Adipocyte (in vitro differentiated cells): ENCODE measurements around the gene SLC66A1.

Source experiments
- DNase-seq: peaks from one replicate; pipeline ENCODE4 v3.0.0-alpha.2; 2015; ENCODE audit warnings: low read depth
- H3K27me3 ChIP-seq: replicated peaks from 2 replicates; pipeline ENCODE4 v1.7.0; 2013; ENCODE audit warnings: mild to moderate bottlenecking, low read length, moderate library complexity; ENCODE audit not compliant: control insufficient read depth, insufficient read depth
- H3K36me3 ChIP-seq: 2 replicates; pipeline ENCODE4 v1.7.0; 2013; ENCODE audit warnings: low read length, mild to moderate bottlenecking, moderate library complexity; ENCODE audit not compliant: control insufficient read depth, insufficient read depth, severe bottlenecking
- H3K4me1 ChIP-seq: 2 replicates; pipeline ENCODE4 v1.7.0; 2013; ENCODE audit warnings: mild to moderate bottlenecking, low read length, moderate library complexity; ENCODE audit not compliant: control insufficient read depth, insufficient read depth
- H3K4me3 ChIP-seq: 2 replicates; pipeline ENCODE4 v1.7.0; 2013; ENCODE audit warnings: mild to moderate bottlenecking, low read length, moderate library complexity
- H3K9ac ChIP-seq: 2 replicates; pipeline ENCODE4 v1.7.0; 2013; ENCODE audit warnings: mild to moderate bottlenecking, low read length, moderate library complexity
- H3K9me3 ChIP-seq: 2 replicates; pipeline ENCODE4 v1.7.0; 2013; ENCODE audit warnings: mild to moderate bottlenecking, low read length, moderate library complexity; ENCODE audit not compliant: control insufficient read depth

Gene SLC66A1

DNA sequence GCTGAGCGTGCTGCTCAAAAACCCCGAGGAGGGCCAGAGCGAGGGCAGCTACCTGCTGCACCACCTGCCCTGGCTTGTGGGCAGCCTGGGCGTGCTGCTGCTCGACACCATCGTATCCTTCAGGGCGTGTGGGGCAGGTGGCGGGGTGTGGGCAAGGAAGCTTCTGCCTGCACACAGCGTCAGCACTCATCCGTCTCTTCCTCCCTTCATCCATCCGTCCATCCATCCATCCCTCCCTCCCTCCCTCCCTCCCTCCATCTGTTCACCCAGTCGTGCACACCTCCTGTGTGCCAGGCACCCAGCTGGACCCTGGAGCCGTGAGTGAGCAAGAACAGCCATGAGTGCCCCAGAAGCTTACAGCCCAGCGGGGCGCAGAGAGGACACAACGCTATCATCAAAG, 15.2 kb downstream of the SLC66A1 start:
- H3K9ac ChIP-seq, result no peak overlapping the region
- no peaks in the 10 kb centered on the region for H3K9me3 ChIP-seq
- peaks cover 61% of the 10 kb centered on the region for H3K36me3 ChIP-seq
- H3K4me3 ChIP-seq, result no peak overlapping the region
- no peaks in the 10 kb centered on the region for H3K27me3 ChIP-seq
- no peak for DNase-seq
- no peaks in the 10 kb centered on the region for H3K4me1 ChIP-seq

DNA sequence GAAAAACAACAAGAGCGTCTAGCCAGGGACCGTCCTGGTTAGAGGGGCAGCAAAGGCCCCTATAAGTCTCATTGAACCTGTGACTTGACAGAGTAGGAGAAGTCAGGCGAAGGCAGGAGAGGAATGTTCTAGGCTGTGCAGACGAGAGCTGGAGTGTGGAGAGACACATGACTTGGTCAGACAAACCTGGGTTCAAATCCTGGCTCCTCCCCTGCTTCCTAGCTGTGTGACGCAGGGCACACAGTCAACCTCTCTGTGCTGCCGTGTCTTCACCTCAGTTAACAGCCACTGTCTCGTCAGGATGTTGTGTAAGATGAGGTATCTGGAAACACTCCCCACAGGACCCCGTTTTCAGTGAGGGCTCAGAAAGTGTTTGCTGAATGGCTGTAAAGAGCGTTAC, 15.6 kb downstream of the SLC66A1 start:
- DNase-seq, result no peak
- Histone ChIP-seq H3K27me3 (no peaks in the 10 kb centered on the region), H3K4me3 (no peak overlapping the region), H3K36me3 (peaks cover 61% of the 10 kb centered on the region), H3K9me3 (no peaks in the 10 kb centered on the region), H3K4me1 (no peaks in the 10 kb centered on the region), H3K9ac (no peak overlapping the region)

DNA sequence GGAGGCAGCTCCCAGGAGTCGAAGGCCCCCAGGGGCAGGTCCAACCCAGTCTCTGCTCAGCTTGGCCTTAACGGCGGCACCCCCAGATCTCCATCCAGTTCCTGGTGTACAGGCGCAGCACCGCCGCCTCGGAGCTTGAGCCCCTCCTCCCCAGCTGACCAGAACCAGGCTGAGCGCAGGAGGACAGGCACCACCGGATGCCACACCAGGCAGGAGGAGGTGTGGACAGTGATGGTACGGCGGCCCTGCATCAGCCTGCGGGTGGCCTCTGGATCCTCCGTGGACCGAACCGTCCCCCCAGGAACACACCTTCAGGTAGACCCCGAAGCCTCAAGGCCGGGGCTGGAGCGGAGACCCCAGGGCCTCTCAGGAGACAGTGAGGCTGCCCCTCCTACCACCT, 16.4 kb downstream of the SLC66A1 start:
- Histone ChIP-seq H3K27me3 (no peaks in the 10 kb centered on the region), H3K9ac (no peak overlapping the region), H3K4me1 (no peaks in the 10 kb centered on the region), H3K4me3 (no peak overlapping the region), H3K36me3 (peaks cover 61% of the 10 kb centered on the region), H3K9me3 (no peaks in the 10 kb centered on the region)
- no peak for DNase-seq

DNA sequence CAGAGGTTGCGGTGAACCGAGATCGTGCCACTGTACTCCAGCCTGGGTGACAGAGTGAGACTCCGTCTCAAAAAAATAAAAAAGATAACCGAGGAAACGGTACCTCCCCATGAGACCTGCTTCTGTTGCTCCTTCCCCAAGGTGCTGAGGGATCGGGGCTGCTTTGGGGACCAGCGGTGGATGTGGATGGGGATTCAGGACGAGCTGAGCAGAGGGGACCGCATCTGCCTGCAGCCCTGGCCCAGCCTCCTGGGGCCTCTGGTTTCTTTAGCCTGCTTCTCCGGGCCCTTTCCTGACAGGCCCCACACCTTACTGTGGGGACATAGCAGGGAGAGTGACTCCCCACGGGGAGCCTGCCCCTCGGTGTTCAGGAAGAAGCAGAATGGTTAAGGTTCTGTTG, 17.1 kb downstream of the SLC66A1 start:
- H3K4me3 ChIP-seq, result no peak overlapping the region
- no peaks in the 10 kb centered on the region for H3K4me1 ChIP-seq
- no peaks in the 10 kb centered on the region for H3K27me3 ChIP-seq
- no peak overlapping the region for H3K9ac ChIP-seq
- DNase-seq, result no peak
- peaks cover 54% of the 10 kb centered on the region for H3K36me3 ChIP-seq
- H3K9me3 ChIP-seq, result no peaks in the 10 kb centered on the region

DNA sequence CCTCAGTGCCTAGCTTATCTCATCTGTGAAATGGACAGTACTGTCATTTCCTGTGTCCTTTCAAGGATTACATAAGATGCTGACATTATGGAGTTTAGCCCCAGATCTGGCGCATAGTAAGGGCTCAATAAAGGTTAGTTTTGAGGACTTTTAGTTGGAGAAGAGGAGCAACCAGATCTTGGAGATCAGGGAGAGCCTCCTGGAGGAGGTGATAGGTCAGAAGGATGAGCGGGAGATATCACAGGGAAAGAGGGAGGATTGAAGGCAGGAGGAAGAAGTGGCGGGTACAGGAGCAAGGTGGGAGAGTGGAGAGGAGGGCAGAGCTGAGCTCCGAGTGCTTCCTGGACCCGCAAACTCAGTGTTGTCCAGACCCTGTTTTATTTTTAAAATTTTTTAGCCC, 17.5 kb downstream of the SLC66A1 start:
- no peak for DNase-seq
- Histone ChIP-seq H3K9ac (no peak overlapping the region), H3K36me3 (peaks cover 50% of the 10 kb centered on the region), H3K27me3 (no peaks in the 10 kb centered on the region), H3K4me3 (no peak overlapping the region), H3K9me3 (no peaks in the 10 kb centered on the region), H3K4me1 (no peaks in the 10 kb centered on the region)

DNA sequence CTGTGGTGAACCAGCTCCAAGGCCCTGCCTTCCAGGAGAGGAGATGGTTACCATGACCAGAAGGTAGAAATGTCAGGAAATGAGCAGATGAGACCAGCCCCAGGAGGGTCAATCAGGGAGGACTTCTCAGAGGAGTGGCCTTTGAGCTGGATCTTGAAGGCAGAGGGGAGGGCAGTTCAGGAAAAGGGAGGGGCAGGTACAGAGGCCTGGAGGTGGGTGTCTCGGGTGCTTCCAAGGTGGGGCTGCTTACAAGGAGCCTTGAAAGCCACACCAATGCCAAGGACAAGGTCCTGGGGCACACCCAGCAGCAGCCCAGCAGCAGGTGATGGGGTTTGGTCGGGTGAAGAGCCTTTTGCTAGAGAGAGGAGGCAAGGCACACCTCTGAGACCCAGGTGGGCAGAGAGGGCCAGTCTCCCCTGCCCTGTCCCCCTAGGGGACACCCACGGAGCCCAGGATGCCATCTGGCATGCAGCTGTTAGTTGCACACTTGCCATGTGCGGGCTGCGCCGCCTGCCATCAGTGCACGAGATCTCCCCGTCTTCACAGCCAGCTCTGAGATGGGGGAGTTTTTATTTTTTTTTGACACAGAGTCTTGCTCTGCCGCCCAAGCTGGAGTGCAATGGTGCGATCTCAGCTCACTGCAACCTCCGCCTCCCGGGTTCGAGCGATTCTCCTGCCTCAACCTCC, 18.5 kb downstream of the SLC66A1 start:
- Histone ChIP-seq H3K4me3 (no peak overlapping the region), H3K9me3 (no peaks in the 10 kb centered on the region), H3K4me1 (no peaks in the 10 kb centered on the region), H3K9ac (no peak overlapping the region), H3K27me3 (no peaks in the 10 kb centered on the region), H3K36me3 (peaks cover 42% of the 10 kb centered on the region)
- no peak for DNase-seq

DNA sequence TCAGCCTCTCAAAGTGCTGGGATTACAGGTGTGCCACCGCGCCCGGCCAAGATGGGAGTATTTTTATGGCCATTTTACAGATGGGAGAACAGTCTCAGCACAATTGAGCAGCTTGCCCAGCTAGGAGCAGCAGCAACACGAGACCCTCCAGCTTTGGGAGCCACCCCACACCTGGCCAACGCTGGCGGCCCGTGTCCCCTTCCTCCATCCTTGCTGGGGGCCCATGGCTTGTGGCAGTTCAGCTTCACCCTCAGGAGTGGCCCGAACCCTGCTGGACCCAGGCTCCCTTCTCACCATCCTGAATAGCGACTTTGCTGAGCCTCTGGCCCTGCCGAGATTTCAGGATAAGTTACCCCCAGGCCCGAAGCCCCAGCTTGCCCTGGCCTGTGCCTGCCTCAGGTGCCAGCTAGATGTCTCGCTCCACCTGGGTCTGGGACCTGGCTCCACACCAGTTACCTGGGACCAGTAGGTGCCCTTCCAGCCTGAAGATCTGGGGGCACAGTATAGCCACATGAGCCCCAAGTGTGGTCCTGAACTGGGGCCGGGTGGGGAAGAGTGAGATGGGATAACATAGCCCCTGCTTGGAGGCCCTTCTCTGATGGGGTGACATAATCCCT, 19.2 kb downstream of the SLC66A1 start:
- H3K4me1 ChIP-seq, result no peaks in the 10 kb centered on the region
- no peaks in the 10 kb centered on the region for H3K9me3 ChIP-seq
- H3K27me3 ChIP-seq, result no peaks in the 10 kb centered on the region
- DNase-seq, result no peak
- H3K36me3 ChIP-seq, result peaks cover 34% of the 10 kb centered on the region
- no peak overlapping the region for H3K9ac ChIP-seq
- H3K4me3 ChIP-seq, result no peak overlapping the region

DNA sequence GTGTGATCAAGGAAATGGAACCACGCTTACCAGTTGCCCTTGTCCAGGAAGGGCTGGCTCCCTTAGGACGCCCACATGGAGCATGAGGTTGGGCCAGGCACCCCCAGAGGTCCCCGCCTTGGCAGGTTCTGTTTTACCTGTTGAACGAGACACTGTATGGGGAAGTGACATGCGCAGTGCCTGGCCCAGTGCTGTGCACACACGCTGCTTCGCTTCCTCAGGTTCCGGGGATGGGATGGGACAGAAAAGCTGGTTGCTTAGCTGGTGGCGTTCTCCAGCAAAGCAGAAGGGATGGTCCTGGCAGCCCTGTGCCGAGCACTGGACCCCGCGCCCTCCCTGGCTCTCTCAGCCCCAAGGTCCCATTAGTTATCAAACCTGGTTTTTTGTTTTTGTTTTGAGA, 20.7 kb downstream of the SLC66A1 start:
- no peaks in the 10 kb centered on the region for H3K9me3 ChIP-seq
- H3K4me1 ChIP-seq, result no peaks in the 10 kb centered on the region
- no peaks in the 10 kb centered on the region for H3K27me3 ChIP-seq
- peaks cover 20% of the 10 kb centered on the region for H3K36me3 ChIP-seq
- H3K4me3 ChIP-seq, result no peak overlapping the region
- H3K9ac ChIP-seq, result no peak overlapping the region
- DNase-seq, result no peak

DNA sequence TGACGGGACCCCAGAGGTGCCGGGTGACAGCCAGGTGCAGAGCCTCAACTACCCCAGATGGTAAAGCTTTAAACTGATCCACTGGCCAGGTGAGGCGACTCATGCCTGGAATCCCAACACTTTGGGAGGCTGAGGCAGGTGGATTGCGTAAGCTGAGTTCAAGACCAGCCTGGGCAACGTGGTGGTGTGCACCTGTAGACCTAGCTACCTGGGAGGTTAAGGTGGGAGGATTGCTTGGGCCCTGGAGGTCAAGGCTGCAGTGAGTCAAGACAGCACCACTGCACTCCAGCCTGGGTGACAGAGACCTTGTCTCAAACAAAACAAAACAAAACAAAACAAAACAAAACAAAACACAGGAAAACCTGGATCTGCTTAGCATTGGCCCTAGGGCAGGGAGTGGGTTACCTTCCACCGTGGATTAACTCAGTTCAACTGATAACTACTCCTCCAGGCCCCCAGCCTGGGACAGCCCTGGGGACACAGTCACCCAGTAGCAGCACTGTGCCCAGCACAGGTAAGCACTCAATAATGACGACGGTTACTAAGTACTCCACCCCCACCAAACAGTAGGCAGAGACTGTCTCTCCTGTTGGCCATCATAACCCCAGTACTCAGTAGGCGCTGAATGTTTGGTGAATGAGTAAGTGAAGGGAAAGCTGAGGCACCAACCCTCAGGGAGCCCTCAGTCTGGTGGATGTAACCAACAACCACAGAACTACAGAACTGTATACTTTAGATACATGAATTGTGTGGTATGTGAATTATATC, 21.6 kb downstream of the SLC66A1 start:
- H3K36me3 ChIP-seq, result peaks cover 12% of the 10 kb centered on the region
- no peaks in the 10 kb centered on the region for H3K27me3 ChIP-seq
- no peak for DNase-seq
- H3K4me1 ChIP-seq, result no peaks in the 10 kb centered on the region
- no peak overlapping the region for H3K4me3 ChIP-seq
- no peaks in the 10 kb centered on the region for H3K9me3 ChIP-seq
- H3K9ac ChIP-seq, result no peak overlapping the region

DNA sequence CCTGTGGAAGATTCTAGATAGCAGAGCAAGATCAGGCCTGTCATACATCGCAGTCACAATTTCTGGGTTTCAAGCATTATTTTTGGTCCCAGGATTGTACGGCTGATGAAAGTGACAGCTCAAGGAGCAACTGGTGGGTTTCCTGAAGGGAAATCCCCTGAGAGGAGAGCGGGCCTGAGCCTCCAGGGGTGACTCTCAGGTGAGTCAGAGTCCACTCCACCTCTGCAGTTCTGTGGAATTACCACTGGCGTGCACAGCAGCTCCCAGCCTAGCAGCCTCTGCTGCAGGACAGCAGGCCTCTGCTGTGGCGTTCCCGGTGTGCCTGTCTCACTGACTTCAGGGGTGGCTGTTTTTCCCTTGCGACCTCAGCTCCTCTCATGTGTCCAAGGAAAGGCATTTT, 24.4 kb downstream of the SLC66A1 start:
- H3K27me3 ChIP-seq, result no peaks in the 10 kb centered on the region

DNA sequence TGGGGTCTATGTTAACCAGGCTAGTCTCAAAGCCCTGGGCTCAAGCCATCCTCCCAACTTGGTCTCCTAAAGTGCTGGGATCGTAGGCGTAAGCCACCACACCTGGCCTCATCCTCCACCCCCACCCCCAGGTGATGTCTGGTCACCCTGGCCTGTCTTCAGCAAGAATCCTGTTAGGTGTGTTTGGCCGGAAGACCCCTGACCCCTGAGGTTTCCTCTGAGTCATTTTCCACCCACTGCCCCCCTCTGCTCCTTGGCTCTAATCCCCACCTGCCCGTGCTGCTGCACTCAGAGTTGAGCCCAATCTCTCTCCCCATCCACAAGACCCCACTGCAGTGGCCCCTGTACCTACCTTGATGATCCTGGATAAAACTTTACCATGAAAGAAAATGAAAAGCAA, 25.2 kb downstream of the SLC66A1 start:
- Histone ChIP-seq H3K27me3 (no peaks in the 10 kb centered on the region), H3K9ac (no peak overlapping the region), H3K4me3 (no peak overlapping the region), H3K36me3 (peaks cover 22% of the 10 kb centered on the region), H3K9me3 (no peaks in the 10 kb centered on the region), H3K4me1 (peaks cover 8% of the 10 kb centered on the region)
- DNase-seq, result no peak

More for the DNA sequence above, 24.4 kb downstream of the SLC66A1 start:
- Histone ChIP-seq H3K9ac (no peak overlapping the region), H3K9me3 (no peaks in the 10 kb centered on the region), H3K4me1 (peaks cover under 1% of the 10 kb centered on the region), H3K4me3 (no peak overlapping the region), H3K36me3 (peaks cover 21% of the 10 kb centered on the region)
- DNase-seq, result no peak
